ENCODE results near the gene FGR.
A peak's percentile ranks its signal among the peaks of the same experiment; 100 is the strongest.
"Not testable (repeated sequence)": the region's sequence is repeated elsewhere in the genome, so short reads cannot be mapped to it uniquely, and the experiment has no call there.

FGR gene

DNA sequence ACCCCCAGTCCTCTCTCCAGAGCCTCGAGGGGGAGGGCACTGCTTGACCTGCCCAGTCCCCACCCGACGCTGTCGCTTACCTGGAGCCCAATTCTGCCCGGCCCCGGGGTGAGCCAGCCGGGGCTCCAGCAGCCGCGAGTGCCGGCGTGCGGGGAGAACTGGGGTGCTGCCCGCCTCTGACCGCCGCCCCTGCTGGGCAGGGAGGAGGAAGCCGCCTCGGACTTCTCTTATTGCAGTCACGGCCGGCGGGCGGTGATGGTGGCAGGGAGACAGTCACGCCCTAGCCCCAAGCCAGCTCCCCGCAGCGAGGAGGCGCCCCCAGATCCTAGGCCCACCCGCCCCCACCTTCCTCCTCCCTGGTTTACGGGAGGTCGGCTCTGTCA lies at the start of gene FGR:
Gene FGR (minus strand): TSS at position 201 of the 383 bp plus-strand sequence. CDS start 11,269 bp downstream, outside the sequence.
- DNase-seq (ENCODE audit: low read depth) = no peak

DNA sequence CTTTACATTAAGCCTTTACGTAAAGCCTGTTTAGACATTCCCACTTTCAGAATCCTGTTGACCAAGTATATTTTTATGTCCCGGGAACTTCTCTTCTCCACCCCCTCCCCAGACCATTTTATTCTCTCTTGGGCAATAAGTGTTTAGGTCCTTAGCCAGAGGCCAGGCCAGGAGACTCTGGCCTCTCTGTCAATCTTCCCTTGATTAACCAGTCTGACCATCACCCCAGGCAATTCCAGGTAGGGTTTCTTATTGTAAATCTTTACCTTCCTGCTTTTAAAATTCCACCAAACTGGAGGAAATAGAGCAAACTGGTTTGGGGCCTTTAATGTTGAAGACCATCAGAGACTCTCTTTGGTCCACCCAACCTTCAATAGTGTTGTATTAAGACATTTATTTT lies 49.2 kb upstream of the FGR start:
- DNase-seq (ENCODE audit: low read depth) = no peak

DNA sequence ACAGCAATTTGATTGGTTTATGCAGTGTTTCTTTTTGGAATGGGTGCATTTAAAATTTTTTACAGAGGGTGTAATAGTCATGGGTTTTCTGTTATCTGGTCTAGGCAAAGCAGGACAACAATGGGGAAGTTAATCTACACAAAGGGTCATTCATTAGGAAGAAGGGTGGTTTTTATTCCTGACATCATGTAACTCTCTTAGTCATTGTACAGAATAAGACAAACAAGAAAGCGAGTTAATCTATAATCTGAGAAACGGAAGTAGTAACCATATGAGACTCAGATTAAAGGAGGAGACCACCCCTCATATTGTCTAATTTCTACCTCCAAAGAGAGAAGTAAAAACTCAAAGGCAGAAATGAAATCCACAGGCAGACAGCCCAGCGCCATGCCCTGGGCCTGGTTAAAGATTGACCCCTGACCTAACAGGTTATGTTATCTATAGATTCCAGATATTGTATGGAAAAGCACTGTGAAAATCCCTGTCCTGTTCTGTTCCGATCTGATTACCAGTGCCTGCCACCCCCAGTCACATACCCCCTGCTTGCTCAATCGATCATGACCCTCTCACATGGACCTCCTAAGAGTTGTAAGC lies 47.5 kb upstream of the FGR start:
- no peak for DNase-seq (ENCODE audit: low read depth)

DNA sequence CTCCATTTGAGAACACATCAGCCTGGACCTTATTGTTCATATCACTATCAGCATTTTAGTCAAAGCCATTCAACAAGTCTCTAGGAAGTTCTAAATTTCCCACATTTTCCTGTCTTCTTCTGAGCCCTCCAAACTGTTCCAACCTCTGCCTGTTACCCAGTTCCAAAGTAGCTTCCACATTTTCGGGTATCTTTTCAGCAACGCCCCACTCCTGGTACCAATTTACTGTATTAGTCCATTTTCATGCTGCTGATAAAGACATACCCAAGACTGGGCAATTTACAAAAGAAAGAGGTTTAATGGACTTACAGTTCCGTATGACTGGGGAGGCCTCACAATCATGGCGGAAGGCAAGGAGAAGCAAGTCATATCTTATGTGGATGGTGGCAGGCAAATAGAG lies 46.6 kb upstream of the FGR start:
- DNase-seq (ENCODE audit: low read depth) = not testable (repeated sequence)

DNA sequence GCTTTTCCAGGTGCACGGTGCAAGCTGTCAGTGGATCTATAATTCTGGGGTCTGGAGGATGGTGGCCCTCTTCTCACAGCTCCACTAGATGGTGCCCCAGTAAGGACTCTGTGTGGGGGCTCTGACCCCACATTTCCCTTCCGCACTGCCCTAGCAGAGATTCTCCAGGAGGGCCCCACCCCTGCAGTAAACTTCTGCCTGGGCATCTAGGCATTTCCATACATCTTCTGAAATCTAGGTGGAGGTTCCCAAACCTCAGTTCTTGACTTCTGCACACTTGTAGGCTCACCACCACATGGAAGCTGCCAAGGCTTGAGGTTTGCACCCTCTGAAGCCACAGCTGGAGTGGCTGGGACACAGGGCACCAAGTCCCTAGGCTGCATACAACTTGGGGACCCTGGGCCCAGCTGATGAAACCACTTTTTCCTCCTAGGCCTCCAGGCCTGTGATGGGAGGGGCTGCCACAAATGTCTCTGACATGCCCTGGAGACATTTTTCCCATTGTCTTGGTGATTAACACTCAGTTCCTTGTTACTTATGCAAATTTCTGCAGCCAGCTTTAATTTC lies 45.3 kb upstream of the FGR start:
- not testable (repeated sequence) for DNase-seq (ENCODE audit: low read depth)

DNA sequence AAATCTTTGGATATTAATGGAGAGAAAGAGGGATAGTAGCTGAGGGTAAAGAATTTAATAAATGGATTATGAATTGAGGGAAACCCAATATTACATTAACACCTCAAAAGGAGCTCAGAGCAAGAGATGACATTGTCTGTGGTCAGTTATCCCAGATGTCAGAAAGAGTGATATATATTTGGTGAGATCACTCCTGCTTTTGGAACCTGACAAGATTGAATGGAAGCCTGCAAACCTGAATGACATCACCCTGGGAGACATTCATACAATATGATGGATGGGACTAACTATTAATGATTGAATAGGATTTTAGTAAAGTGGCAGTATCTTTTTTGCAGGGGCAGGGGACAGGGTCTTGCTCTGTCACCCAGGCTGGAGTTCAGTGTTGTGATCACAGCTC lies 43.8 kb upstream of the FGR start:
- no peak for DNase-seq (ENCODE audit: low read depth)

DNA sequence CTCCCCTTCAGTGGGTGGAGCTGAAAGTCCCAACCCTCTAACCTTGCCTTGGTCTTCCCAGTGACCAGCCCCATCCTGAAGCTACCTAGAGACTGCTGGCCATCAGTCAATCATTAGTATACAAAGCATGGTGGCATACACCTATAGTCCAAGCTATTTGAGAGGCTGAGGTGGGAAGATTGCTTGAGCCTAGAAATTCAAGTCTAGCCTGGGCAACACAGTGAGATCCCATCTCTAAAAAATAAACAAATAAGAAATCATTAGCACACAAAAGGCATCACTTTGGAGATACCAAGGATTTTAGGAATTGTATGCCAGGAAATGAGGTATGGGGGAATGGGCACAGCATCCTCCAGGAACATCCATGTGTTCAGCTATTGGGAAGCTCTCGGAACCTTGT lies 41.4 kb upstream of the FGR start:
- no peak for DNase-seq (ENCODE audit: low read depth)

DNA sequence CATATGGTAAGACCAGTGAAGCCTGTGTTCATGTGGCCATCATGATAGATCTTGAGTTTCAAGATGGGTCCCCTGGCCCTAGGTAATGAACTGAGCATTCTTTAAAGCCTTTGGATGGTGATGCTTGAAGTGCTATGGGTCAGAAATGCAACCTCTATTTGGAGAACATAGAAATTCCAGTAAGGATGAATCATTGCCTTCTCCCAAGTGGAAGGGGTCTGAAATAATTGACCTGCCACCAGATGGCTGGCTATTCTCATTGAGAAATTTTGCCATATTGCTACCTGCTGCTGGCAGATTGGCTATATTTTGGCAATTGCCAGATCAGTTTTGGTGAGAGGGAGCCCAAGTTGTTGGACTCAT lies 37.7 kb upstream of the FGR start:
- DNase-seq (ENCODE audit: low read depth) = no peak

DNA sequence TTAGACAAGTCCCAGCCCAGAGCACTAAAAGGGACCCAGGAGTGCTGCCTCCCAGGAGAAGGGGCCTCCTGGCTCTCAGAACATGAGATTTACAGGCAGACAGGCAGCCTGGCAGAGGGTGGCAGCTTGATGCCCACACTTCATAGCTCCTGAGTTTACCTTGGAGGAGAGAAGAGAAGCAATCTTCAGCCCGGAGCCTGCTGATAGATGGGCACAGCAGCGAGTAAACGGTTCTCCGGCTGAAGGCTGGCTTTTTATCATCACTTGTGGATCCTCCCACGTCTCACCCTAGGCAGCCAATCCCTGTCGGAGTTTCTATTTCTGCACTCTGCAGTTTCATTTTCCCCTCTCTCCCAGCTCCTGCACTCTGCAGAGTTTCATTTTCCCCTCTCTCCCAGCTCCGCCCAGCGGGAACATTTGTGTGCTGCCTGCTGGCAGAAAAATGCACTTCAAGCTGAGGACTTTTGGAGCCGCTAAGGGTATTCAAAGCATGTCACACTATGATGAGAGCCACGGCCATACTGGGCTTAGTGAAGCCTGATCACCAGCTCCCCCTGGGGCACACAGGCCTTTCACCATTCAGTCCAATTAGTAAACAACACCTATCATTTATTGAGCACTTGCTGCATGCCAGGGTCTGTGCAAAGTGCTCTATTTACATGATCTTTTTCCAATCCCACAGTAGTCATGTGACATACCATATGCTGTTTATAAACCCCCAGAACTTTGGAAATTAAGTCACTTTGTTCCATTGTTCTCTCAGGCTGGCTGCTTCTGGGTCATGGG lies 37.2 kb upstream of the FGR start, which contains the start of gene IFI6:
Gene IFI6 (minus strand): TSS at position 229 of the 786 bp plus-strand sequence. CDS start 2,878 bp downstream, outside the sequence.
- DNase-seq (ENCODE audit: low read depth) = peak; percentile 82

DNA sequence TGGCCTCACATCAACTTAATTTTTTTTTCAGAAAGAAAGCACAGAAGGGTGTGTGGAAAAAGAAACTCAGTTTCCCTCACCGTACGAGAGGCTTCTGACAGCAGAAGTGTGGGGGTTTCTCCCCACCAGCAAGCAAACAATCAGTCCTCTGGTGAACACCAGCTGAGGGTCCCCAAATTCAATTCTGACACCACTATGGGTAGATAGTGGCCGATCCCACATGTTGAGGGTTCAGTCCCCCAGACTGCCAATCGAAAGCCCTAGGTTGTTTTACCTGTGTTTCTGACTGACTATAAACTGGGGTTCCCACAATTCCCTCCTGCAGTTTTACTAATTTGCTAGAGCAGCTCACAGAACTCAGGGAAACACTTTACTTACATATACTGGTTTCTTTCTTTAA lies 34.9 kb upstream of the FGR start:
- DNase-seq (ENCODE audit: low read depth) = no peak

DNA sequence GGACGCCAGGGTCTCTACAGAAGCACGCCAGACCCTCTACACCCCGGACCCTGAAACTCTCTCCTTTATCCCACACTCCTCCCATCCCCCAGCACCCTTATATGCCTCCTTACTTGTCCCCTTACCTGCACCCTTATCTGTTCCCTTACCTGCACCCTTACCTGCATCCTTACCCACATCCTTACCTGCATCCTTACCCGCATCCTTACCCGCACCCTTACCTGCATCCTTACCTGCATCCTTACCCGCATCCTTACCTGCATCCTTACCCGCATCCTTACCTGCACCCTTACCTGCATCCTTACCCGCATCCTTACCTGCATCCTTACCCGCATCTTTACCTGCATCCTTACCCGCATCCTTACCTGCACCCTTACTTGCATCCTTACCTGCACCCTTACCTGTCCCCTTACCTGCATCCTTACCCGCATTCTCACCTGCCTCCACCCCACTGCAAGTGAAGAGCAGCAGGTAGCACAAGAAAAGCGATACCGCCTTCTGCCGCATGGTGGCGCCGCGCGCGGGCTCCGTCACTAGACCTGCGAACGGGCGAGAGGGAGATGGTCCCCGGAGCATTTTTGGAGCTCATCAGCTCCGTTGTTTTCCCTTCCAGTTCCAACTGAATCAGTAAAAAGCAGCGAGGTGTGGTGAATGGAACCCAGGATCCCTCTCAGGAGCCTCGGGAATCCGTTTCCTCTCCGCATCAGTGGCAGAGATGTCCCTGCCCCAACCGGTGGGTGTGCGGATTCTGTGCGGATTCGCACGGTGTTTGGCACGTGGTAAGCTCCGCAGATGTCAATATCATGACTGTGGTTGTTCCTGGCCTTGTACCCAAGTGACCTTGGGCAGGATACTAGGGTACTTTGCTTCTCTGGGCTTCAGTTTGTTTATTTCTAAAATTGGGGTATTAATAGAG lies 34.1 kb upstream of the FGR start:
- no peak for DNase-seq (ENCODE audit: low read depth)

DNA sequence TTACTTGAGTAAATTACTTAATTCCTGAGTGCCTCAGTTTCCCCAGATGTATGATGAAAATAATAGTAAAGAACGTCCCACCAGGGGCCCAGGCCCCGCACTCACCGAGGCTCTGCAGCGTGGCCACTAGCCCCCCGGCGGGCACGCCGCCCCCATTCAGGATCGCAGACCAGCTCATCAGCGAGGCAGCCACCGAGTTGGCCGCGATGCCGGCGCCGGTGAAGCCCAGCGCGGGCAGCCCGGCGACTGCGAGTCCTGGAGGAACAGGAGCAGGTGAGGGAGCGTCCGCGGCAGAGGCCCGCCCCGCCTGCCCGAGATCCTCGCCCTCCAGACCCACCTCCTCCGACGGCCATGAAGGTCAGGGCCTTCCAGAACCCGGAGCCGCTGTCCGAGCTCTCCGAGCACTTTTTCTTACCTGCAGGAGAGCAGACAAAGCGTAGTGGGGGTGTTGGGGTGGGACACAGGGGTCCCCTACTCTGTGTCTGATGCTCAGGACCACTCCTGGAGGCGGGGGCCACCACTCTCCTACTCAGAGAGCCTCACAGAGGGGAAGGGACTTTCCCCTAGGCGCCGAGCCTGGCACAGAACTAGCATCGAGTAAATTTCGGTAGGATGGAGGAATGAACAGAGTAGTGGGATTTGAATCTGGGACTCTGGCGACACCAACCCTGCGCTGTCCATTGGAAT lies 33.3 kb upstream of the FGR start:
- no peak for DNase-seq (ENCODE audit: low read depth)

DNA sequence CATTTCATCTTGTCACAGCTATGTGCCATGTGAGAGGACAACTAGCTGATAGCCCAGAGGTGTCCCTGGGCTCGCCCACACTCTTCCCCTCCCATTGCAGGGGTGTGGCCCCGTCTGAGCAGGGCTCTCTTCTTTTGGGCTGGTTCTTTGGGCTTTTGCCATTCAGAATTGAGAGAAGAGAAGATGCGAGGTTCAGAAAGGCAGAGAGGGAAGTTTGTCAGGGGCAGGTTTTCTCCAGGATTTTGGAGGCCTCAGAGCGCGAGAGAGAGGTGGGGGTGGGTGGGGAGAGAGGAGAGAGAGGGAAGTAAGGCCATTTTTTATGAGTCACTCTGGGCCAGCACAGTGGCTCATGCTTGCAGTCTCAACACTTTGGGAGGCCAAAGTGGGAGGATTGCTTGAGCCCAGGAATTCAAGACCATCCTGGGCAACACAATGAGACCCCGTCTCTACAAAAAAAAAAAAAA lies 31.8 kb upstream of the FGR start:
- no peak for DNase-seq (ENCODE audit: low read depth)

DNA sequence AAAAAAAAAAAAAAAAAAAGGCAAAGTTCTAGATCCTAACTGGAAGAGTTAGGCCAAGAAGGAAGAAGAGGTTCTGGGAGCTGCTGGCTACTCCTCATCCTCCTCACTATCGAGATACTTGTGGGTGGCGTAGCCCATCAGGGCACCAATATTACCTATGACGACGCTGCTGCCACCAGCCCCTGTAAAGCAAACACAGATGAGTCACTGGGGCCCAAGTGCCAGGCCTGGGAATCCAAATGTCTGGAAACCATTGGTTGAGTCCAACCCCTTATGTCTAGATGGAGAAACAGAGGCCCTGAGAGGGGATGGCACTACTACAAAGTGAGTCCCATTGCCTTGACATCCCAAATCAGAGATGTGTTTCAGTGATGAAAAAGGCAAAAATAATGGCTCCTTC lies 31.3 kb upstream of the FGR start:
- no peak for DNase-seq (ENCODE audit: low read depth)

DNA sequence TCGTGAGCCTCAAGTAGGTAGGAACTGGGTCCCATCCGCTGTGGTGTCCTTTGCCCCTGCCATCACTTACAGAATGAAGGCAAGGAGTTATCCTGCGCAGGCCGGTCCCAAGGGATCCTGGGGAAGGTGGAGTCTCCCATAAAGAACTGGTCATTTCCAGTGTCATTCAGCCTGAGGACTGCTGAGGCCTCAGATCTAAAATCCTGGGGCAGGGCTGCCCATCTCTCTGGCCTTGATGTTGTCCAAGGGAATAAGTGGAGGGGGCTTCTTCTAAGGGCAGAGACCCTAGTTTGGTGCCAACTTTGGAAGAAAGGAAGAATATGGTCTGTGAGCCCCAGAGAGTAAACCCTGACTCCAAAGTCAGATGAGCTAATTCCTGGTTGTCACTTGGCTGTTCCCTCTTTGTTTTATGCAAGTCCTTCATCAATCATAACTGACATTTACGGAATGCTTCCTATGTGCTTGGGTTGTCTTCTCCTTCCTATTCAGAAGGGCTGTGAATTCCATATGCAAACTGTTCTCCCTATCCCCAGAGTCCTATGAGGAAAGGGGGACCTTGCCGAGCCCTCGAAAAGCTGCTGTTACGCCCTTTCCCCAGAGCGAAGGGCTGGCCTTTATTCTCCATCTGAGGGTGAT lies 30.1 kb upstream of the FGR start:
- DNase-seq (ENCODE audit: low read depth) = no peak

DNA sequence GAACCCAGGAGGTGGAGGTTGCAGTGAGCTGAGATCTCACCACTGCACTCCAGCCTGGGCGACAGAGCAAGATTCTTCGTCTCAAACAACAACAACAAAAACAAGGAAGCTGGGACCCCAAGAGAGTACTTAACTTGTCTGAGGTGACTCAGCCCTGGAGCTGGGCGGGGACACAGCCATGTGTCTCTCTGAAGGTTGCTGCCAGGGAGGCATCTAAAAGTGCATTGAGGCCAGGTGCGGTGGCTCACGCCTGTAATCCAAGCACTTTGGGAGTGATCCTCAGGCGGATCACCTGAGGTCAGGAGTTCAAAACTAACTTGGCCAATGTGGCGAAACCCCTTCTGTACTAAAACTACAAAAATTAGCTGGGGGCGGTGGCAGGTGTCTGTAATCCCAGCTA lies 29.3 kb upstream of the FGR start:
- DNase-seq (ENCODE audit: low read depth) = no peak

DNA sequence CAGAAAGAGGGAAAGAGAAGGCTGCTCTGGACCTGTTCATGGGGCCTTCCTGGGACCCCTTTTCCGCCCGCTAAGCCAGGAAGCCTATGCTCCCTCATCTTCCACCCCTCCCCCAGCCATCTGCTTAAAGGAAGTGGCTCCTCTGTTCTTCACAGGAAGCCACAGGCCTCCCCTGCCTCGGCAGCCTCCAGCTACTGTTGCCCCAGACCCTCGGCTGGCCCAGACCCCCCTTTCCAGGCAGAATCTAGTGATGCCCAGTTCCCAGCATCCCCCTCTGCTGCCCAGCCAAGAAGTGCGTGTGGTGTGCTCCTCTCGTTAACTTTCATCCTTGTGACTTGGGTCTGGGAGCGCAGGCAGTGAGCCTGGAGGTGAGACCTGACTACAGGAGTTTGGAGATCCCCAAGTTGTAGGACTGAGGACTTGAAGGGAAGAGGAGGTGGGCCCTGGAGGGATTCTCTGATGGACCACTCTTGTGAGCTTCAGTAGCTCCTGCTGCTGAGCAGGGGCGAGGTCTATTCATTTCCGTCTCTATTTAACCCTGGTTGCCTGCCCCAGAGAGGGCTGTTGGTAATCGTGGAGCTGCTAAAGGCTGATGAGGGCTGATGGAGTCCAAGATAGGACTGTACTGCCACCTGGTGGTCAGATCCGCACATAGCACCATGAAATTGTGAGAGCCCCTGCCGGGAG lies 27.9 kb upstream of the FGR start:
- DNase-seq (ENCODE audit: low read depth) = peak; percentile 74

DNA sequence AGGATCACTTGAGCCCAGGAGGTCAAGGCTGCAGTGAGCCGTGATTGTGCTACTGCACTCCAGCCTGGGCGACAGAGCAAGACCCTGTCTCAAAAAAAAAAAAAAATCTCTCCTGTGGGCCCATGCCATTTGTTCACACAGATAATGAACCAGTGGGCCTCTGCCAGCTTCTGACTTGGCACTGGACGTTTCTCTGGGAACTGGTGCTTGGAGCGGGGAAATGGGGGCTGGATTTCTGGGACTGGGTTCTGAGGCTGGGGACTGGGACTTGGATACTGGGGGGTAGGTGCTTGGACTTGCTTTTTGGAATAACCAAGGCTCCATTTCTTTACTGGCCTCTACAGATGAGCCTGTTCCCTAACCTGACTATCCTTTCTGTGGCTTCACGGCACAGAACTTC lies 27.3 kb upstream of the FGR start:
- DNase-seq (ENCODE audit: low read depth) = no peak

DNA sequence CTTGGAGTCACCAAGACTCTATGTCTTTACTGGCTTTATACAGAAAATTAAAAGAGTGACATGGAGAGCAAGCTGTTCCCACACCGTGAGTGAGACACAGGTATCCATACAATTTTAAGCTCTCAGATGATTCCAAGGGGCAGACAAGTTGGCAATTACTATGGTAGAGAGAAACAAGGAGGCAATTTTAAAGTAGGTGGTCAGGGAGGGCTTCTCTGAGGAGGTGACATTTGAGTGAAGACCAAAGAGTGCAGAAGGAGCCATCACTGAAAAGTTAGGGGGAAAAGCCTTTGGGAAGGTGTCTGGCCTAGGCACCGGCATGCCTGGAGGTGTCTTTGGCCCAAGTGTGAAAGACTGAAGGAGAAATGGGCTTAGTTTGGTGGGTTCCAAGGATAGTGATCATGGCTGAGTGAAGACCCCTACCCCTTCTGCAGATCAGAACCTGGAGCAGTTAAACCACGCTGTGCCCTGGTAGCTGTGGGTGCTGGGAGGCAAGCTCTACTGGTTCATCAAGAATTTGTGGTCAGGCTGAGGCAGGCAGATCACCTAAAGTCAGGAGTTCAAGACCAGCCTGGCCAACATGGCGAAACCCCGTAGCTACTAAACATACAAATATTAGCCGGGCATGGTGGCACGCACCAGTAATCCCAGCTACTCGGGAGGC lies 26.6 kb upstream of the FGR start:
- DNase-seq (ENCODE audit: low read depth) = no peak

DNA sequence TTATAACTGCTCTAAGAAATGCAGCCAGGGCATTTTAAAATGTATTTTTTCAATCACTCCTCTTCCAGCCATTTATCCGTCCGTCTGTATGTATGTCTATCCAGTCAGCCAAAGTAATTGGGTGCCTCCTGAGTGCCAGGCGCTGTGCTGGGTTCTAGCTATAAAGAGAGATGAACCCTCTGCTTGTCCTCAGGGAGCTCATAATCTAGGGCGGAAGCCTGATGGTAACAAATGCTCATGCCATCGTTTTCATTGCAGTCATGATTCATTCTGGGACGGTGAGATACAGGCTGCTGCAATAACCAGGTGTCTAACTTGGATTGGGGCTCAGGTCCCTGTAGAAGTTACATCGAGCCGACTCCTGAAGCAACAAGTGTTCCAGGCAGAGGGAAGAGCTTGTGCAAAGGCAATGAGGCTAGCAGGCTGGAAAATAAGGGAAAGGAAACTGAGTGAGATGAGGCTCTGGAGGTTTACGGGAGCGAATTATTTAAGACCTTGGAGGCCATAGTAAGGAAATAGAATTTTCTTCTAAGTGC lies 25.4 kb upstream of the FGR start:
- DNase-seq (ENCODE audit: low read depth) = no peak
